ENCODE data around the gene CYFIP1.

DNA sequence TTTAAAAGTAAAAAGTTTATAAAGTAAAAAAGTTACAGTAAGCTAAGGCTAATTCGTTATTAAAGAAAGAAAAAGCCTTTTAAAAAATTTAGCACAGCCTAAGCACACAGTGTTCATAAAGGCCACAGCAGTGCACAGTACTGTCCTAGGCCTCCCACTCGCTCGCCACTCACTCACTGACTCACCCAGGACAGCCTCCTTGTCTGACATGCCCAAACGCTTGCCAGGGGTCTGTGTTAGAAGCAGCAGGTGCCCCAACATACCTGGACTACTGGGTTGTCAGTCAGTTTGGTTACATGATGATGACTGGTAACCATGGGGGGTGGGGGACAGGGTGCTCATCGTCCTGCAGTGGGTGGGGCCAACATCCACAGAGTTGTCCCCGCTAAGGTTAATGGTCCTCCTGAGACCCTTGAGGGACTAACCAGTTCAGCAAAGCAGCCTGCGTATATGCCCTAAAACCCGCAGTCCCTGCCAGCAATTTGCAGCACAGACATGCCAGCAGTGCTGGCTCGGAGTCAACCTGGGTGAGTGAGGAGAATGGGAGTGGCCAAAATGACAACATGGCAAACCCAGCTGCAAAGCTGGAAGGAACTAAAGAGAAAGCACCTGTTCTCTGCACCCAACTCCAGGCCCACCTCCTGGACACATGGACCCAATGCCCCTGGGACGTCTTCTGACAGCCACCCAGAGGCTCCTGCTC, 49.2 kb downstream of the CYFIP1 start:
- TF ChIP-seq CTCF (IDR thresholded peaks at IDR 0.05) = no peak
- no peak for TF ChIP-seq POLR2A (IDR thresholded peaks at IDR 0.05)
- TF ChIP-seq EP300 (IDR thresholded peaks at IDR 0.05) = no peak
- no peak for TF ChIP-seq POLR2AphosphoS5 (IDR thresholded peaks at IDR 0.05)

Data from sigmoid colon (tissue), 4 donors.